ENCODE data around the gene CPLX3.

DNA sequence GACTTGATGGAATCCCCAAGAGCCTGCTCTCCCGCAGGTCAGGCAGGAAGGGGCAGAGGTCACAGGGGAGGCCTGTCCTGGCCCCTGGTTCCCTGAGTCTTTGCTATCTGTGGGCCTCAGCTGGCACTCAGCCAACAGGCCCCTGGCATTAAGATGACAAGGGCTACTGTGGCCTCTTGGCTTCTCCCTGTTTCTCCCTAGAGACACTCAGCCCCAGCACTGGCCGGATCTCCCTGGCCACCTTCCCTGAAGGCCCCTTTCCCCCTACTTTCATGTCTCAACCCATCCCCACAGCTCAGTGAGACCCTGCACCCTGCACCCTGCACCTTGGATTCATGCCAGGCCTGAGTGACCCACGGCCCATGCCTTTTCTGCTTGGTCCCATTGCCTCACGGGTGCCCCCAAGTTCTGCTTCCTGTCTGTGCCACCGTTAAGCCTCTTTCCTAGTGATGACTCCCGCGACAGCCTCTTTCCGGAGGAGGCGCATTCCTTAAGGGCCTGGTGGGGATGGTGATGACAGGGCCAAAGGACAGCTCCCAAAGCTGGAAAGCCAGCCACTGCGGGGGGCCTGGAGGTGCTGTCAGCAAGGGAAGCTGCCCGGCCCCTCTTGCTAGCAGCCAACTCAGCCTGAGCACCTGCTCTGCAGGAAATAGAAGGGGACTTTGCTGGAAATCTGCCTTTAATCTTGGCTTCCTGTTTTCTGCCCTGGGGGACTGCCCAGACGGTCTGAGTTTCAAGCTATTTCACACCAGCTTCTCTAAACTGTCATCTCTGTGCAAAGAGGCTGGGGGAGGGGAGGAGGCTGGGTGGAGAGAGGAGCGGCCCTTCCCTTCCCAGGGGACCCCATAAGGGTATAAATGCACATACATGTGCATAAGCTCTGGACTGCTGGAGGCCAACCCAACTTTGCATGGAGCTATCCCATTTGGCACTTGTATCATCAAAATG, 49.3 kb upstream of the CPLX3 start:
- TF ChIP-seq, protein P1, sequence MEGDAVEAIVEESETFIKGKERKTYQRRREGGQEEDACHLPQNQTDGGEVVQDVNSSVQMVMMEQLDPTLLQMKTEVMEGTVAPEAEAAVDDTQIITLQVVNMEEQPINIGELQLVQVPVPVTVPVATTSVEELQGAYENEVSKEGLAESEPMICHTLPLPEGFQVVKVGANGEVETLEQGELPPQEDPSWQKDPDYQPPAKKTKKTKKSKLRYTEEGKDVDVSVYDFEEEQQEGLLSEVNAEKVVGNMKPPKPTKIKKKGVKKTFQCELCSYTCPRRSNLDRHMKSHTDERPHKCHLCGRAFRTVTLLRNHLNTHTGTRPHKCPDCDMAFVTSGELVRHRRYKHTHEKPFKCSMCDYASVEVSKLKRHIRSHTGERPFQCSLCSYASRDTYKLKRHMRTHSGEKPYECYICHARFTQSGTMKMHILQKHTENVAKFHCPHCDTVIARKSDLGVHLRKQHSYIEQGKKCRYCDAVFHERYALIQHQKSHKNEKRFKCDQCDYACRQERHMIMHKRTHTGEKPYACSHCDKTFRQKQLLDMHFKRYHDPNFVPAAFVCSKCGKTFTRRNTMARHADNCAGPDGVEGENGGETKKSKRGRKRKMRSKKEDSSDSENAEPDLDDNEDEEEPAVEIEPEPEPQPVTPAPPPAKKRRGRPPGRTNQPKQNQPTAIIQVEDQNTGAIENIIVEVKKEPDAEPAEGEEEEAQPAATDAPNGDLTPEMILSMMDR (conservative IDR thresholded peaks at IDR 0.05 in 1 of 2, IDR thresholded peaks at IDR 0.05 in 1 of 2; ENCODE audit: low read depth in 1 of 2, low read length in 2 of 2) = no peak
- no peak for TF ChIP-seq EZH2 (IDR thresholded peaks at IDR 0.05; ENCODE audit: low read length, missing control alignments)

Data from fibroblast of lung (primary cell).